ENCODE results near the gene NID1.

The NID1 gene

GRCh38 chr1:236067854-236068454 is 3.1 kb upstream of the NID1 start:
- in situ Hi-C loops (cut with HindIII; ENCODE audit: low sequenced_read_pairs), result loop anchor here (5.0 kb wide), 1 partner anchor 76 kb away; no protein-coding TSS in a partner anchor

- in situ Hi-C loops (cut with HindIII; ENCODE audit: low sequenced_read_pairs), result loop anchor here (5.0 kb wide), 1 partner anchor 75 kb away; no protein-coding TSS in a partner anchor
These were observed 2.0 kb upstream of the NID1 start for GRCh38 chr1:236066828-236067386.

GRCh38 chr1:236066054-236066453 is 1.2 kb upstream of the NID1 start:
- in situ Hi-C loops (cut with HindIII; ENCODE audit: low sequenced_read_pairs), result loop anchor here (5.0 kb wide), 1 partner anchor 74 kb away; no protein-coding TSS in a partner anchor

- in situ Hi-C loops (cut with HindIII; ENCODE audit: low sequenced_read_pairs), result loop anchor here (5.0 kb wide), 1 partner anchor 73 kb away; no protein-coding TSS in a partner anchor
These were observed 667 bp upstream of the NID1 start for GRCh38 chr1:236065509-236066005.

GRCh38 chr1:236063919-236064673 is 794 bp downstream of the NID1 start:
- in situ Hi-C loops (cut with HindIII; ENCODE audit: low sequenced_read_pairs), result no loop called here

- in situ Hi-C loops (cut with HindIII; ENCODE audit: low sequenced_read_pairs), result no loop called here
These were observed 1.4 kb downstream of the NID1 start for GRCh38 chr1:236063551-236063918.

- in situ Hi-C loops (cut with HindIII; ENCODE audit: low sequenced_read_pairs), result no loop called here
These were observed 4.6 kb downstream of the NID1 start for GRCh38 chr1:236060286-236060685.

GRCh38 chr1:236059011-236059410 is 5.9 kb downstream of the NID1 start:
- in situ Hi-C loops (cut with HindIII; ENCODE audit: low sequenced_read_pairs), result no loop called here

GRCh38 chr1:236058141-236058934 is 6.6 kb downstream of the NID1 start:
- in situ Hi-C loops (cut with HindIII; ENCODE audit: low sequenced_read_pairs), result no loop called here

GRCh38 chr1:236057546-236057945 is 7.3 kb downstream of the NID1 start:
- in situ Hi-C loops (cut with HindIII; ENCODE audit: low sequenced_read_pairs), result no loop called here

- in situ Hi-C loops (cut with HindIII; ENCODE audit: low sequenced_read_pairs), result no loop called here
These were observed 12.5 kb downstream of the NID1 start for GRCh38 chr1:236052232-236052993.

- in situ Hi-C loops (cut with HindIII; ENCODE audit: low sequenced_read_pairs), result no loop called here
These were observed 13.6 kb downstream of the NID1 start for GRCh38 chr1:236051242-236051791.

- in situ Hi-C loops (cut with HindIII; ENCODE audit: low sequenced_read_pairs), result no loop called here
These were observed 19.1 kb downstream of the NID1 start for GRCh38 chr1:236045771-236046170.

- in situ Hi-C loops (cut with HindIII; ENCODE audit: low sequenced_read_pairs), result loop anchor here (5.0 kb wide), 1 partner anchor 72 kb away; no protein-coding TSS in a partner anchor
These were observed 20.5 kb downstream of the NID1 start for GRCh38 chr1:236044341-236044740.

GRCh38 chr1:236041631-236042618 is 23.0 kb downstream of the NID1 start:
- in situ Hi-C loops (cut with HindIII; ENCODE audit: low sequenced_read_pairs), result loop anchor here (5.0 kb wide), 1 partner anchor 70 kb away; no protein-coding TSS in a partner anchor

GRCh38 chr1:236039740-236040685 is 24.9 kb downstream of the NID1 start:
- in situ Hi-C loops (cut with HindIII; ENCODE audit: low sequenced_read_pairs), result loop anchor here (5.0 kb wide), 1 partner anchor 68 kb away; no protein-coding TSS in a partner anchor

GRCh38 chr1:236038034-236038433 is 26.9 kb downstream of the NID1 start:
- in situ Hi-C loops (cut with HindIII; ENCODE audit: low sequenced_read_pairs), result no loop called here

All from endothelial cell of hepatic sinusoid (primary cell).